KBM-7 (cell line): Measurements from ENCODE around the gene PRC1.
"Not testable (repeated sequence)": the region's sequence is repeated elsewhere in the genome, so short reads cannot be mapped to it uniquely, and the experiment has no call there.

Experiments used
- DNase-seq: peaks from one replicate; pipeline ENCODE4 v3.0.0-alpha.2; 2015
- in situ Hi-C: fragments of 300-500 bp; cut with MboI; formaldehyde crosslinking; loops from 2 replicates; pipeline ENCODE4 v1.14.3; 2020; ENCODE audit warnings: low sequenced_read_pairs, low pct_unique_long_range_greater_than_20kb, mixed read lengths

PRC1 gene

DNA sequence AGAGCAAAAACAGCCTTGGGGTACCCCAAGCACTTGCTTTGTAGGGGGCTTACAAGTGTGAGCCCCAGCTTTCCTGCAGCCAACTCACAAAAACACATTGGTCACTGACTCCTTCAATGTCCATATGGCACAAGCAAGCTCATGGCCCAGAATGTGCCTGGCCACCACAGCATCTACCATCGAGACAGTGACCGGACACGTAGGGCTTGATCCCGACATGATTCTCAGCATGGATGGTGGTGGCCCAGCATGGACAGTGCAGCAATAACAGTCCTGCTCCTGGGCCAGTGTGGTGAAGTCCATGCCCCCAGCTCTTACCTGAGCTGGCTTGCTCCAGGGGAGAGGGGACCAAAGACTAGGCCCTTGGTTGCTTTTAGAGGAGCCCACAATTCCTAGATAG is 53.3 kb downstream of the PRC1 start:
- DNase-seq, result no peak
- in situ Hi-C loops, result no loop called here

DNA sequence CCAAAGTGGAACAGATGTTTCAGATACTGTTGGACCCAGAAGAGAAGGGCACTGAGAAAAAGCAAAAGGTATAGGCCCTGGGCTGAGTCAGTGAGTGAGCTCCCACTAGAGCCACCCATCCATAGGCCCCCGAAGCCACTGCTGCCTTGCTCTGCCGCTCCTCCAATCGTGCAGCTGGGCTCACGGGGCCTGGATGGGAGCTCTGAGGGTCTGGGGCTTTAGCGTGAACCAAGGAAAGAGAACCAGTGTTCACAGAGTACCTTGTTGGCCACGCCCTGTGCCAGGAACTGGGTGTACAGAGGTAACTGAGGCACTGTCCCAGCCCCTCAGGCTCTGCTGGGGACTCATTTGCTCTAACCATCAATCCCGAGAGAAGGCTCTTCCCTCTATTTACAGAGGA is 54.6 kb downstream of the PRC1 start:
- DNase-seq, result no peak
- in situ Hi-C loops, result no loop called here

DNA sequence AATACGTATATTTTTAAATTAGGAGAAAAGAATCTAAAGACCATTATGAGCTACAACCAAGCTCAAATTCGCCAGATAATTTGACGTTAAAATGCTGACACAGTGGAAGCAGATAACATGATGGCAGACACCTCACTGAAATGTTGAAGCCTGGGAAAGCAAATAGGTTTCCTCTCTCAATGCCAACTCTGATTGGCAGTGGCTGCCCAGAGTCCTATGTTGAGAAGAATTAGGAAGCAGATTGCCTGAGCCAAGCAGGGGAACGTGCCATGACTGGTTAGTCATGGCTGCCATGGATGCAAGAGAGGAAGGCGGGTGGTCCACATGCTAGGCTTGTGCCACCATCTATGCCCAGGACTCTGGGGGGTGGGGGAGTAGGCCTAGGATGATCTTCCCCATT is 56.1 kb downstream of the PRC1 start:
- DNase-seq, result no peak
- in situ Hi-C loops, result no loop called here

DNA sequence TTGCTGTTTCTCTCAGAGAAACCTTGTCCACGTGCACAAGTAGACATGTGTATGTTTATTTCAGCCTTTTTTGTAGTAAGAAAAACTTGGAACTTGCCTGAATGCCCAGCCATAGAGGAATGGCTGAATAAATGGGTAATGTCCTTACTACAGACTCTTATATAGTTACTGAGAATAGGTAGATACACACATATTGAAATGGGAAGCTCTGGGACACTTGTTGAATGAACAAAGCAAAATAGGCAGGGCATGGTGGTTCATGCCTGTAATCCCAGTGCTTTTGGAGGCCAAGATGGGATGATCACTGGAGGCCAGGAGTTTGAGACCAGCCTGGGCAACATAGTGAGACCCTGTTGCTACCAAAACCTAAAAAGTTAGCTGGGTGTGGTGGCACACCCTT is 57.5 kb downstream of the PRC1 start:
- DNase-seq, result no peak
- in situ Hi-C loops, result no loop called here

DNA sequence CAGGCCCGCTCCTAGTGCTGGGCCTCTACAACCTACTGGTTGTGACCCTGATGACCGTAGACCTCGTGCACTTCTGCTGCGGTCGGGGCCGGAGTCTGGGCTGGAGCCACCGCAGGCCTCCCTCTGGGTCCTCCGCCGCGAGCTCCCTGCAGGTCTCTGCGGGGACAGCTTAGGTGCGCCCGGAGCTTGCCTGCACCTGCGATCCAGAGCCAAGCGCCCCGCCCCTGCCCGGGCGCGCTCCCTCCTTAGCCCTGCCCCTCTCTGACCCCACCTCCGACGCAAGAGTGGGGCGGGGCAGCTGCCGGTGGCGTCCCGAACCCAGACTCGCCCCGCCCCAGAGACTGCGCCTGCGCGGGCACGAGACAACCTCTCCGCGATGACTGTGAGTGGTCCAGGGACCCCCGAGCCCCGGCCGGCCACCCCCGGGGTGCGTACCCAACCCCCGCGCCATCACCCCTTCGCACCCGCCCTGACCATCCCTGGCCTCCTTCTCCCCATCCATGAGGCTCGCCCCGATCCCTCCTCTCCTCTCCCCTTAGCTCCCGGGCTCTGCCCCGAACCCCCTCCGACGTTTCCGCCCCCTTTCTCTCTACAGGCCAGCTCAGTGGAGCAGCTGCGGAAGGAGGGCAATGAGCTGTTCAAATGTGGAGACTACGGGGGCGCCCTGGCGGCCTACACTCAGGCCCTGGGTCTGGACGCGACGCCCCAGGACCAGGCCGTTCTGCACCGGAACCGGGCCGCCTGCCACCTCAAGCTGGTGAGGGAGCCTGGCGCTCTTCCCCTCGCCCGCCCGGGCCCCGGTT is 59.2 kb downstream of the PRC1 start, which contains the start of gene UNC45A:
Gene UNC45A (plus strand): TSS at position 337 of the 803 bp plus-strand sequence. CDS start 40 bp downstream, at position 377.
- in situ Hi-C loops, result no loop called here
- peak; percentile 92 for DNase-seq

DNA sequence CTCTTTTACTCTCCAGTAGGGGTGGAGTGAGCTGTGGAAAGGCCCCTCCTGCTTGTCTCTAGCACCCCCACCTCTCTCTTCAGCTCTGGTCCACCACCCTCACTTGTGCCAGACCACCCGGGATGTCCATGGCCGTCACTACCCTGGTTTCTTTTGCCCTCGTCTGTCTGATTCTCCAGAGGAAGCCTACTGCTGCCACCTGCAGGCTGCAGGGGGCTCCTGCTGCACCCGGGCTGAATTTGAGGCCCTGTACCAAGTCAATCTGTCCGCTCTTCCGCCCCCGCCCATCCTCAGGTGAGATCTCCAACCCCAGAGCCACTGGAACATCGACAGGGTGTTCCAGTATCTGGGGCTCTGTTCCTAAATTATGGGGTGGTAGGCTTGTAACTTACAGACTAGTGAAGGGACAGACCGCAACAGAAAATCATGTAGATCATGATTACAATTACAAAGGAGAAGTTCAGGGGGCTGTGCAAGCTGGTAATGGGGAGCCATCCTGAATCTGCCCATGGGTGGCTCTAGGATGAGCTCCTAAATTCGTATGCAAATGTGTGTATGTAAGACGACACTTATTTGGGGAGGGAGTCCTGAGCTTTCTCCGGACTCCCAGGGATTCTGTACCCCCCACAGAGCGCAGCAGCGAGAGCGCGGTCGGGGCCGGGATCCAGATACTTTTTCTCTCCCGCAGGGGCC is 59.9 kb downstream of the PRC1 start:
- in situ Hi-C loops, result no loop called here
- DNase-seq, result peak; percentile 89

DNA sequence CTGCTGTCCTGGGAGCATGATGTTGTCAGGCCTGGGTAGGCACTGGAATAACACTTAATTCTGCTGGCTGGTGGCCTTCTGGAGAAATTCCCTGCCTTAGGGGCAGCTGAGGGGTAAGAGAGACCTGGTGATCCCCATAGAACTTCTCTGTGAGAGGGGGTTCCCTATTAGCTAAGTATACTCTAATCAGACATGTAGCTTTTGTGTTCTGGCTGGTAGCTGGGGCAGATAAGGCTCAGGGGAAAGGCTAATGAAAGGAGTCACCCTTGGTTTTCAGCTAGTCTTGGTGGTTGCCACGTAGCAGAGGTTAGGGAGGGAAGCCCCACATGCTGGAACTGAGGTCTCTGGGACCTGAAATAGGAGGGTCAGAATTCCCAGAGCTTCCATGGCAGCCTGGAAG is 61.0 kb downstream of the PRC1 start:
- in situ Hi-C loops, result no loop called here
- no peak for DNase-seq

DNA sequence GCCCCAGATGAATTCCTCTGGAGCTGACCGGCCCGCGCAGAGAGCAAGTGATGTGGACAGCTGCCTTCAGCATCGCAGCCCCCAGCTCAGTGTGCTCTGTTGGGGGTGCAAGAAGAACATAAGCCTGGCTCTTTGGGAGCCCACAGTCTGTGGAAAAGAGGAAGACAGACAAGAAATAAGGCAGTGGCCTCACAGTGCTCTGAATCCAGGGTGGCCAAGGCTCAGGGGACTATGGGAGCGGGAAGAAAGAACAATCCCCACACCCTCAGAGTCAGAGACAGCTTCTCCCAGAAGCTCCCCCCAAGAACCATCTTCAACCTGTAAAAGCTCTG is 61.7 kb downstream of the PRC1 start:
- in situ Hi-C loops, result no loop called here
- no peak for DNase-seq

DNA sequence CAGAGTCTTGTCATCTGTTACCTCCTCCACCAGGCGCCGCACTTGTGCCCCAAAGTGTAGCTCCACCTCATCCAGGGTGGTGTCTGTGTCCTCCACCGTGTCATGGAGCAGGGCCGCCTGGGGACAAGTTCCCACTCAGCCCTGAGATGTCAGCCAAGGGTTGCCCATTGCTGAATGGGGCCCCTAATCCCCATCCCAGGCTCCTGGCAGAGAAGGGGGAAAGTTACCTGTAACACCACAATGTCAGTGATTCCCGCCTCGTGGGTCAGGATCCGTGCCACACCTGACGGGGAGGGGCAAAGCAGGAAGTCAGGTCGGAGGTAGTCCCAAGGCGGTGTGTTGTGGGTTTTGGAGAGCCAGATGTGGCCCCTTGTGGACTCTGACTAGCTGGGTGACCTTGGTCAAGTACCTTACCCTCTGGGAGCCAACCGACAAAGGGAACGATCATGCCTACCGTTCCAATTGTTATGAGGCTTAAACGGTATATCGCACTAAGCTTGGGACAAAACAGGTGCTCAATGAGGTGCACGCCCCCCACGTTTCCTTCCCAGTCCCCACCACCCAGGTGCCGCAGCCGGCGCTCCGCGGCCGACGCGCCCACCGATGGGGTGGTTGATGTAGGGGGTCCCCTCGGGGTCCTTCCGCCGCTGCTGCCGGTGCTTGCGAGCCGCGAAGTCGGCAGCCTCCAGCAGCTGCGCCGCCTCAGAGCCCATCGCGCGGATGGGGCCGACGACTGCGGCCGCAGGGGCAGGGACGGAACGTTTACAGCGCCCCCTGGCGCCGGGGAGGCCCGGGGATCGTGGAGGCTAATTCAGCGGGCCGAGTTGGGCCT is 62.3 kb downstream of the PRC1 start, which contains the start of gene HDDC3:
Gene HDDC3 (minus strand): TSS at position 722 of the 832 bp plus-strand sequence. CDS start 9 bp downstream, at position 713.
- in situ Hi-C loops, result no loop called here
- peak; percentile 90 for DNase-seq

DNA sequence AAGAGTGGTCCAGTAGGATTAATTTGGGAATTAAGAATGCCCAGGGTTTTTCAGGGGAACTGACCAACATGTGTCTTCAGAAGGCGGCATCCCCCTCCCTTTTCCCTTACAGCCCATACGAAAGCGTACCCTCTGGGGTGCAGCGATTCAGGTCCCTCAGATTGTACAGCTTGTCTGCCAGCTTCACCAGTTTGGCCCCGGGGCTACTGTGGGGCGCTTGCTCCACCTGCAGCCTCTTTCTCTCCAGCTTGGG is 62.8 kb downstream of the PRC1 start:
- in situ Hi-C loops, result no loop called here
- no peak for DNase-seq

DNA sequence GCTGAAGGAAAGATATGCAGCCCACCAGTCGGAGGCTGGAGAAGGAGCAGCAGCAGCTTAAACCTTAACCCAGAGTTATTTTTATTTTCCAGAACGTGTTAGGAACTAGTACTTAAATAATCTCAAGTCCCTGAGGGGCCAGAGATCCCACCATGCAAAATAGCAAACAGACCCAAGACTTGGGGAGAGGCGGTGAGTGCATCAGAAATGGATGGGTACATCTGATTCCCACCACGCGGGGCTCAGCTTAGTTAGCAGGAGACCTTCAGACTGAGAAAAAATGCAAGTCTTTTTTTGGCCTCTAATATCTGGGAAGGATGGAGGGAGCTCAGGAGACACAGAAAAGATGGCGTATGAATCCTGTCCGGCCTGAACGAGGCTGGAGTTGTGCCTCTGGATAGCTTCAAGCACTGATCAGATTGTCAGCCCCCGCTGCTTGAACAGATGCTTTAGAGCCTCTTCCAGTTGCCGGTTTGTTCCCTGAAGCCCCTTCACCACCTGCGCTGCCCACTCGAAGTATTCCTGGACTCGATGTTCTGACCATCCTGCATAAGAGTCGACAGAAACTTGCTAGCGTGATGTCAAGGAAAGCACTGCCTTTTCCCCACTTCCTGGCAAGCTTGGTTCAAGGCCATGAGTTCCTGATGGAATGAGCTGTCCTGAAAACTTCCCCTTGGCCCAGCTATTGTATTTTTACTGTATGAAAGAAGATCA is 63.3 kb downstream of the PRC1 start:
- no peak for DNase-seq
- in situ Hi-C loops, result no loop called here

DNA sequence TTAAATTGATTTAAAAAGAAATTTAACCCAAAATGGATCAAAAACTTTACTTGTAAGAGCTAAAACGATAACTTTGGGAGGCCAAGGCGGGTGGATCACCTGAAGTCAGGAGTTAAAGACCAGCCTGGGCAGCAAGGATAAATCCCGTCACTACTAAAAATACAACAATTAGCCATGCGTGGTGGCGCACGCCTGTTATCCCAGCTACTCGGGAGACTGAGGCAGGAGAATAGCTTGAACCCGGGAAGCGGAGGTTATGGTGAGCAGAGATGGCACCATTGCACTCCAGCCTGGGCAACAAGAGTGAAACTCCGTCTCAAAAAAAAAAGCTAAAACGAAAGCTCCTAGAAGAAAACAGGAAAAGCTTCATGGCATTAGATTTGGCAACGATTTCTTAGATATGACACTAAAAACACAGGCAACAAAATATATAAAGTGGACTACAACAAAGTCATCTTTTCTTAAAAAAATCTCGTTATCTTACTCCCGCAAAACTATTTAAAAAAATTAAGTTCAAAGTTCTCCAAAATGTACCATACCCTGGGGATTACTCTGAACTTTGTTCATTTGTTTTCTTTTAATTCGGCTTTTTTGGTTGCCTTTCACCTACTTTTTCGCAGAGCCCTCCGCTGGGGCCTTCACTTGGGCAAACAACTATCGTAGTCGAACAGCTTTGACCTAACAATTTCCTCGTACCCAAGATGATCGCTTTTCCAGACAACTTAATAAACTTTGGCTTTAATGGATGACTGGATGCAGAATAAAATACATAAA is 64.9 kb downstream of the PRC1 start:
- no peak for DNase-seq
- in situ Hi-C loops, result no loop called here

DNA sequence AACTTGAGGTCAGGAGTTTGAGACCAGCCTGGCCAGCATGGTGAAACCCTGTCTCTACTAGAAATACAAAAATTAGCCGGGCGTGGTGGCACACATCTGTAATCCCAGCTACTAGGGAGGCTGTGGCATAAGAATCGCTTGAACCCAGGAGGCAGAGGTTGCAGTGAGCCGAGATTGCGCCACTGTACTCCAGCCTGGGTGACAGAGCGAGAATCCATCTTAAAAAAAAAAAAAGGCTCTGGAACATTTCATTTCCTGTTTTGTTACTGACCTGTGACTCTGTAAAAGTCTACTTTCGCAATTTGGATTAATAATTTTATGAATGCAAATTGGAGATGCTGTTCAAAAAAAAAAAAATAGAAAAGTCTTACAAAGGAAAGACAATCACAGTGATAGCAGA is 66.2 kb downstream of the PRC1 start:
- in situ Hi-C loops, result not testable (repeated sequence)

DNA sequence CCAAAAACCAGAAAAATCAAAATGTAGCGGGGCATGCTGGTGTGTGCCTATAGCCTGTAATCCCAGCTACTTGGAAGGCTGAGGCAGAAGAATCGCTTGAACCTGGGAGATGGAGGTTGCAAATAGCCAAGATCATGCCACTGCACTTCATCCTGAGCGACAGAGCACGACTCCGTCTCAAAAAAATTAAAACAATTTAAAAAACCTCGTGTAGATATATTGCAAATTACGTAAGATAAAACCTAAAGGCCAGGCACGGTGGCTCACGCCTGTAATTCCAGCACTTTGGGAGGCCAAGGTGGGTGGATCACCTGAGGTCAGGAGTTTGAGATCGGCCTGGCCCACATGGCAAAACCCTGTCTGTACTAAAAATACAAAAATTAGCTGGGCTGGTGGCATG is 67.6 kb downstream of the PRC1 start:
- DNase-seq, in situ Hi-C loops: not testable (repeated sequence)

More for the DNA sequence above, 66.2 kb downstream of the PRC1 start:
- DNase-seq, result peak; percentile 8

DNA sequence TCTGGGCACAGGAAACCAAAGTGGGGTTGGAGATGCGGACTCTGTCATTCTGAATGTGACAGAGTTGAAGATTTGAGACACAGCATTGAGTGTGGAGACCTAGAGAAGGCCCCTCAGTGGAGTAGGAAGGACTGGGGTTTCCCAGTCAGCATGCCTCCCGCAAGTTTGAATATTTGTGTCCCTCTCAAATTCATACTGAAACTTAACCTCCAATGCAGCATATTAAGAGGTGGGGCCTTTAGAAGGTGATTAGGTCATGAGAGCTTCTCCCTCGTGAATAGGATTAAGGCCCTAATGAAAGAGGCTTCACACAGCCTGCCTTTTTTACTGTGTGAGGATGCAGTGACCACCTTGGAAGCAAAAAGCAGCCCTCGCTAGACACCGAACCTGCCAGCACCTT is 70.0 kb downstream of the PRC1 start:
- in situ Hi-C loops, result no loop called here
- DNase-seq, result no peak

DNA sequence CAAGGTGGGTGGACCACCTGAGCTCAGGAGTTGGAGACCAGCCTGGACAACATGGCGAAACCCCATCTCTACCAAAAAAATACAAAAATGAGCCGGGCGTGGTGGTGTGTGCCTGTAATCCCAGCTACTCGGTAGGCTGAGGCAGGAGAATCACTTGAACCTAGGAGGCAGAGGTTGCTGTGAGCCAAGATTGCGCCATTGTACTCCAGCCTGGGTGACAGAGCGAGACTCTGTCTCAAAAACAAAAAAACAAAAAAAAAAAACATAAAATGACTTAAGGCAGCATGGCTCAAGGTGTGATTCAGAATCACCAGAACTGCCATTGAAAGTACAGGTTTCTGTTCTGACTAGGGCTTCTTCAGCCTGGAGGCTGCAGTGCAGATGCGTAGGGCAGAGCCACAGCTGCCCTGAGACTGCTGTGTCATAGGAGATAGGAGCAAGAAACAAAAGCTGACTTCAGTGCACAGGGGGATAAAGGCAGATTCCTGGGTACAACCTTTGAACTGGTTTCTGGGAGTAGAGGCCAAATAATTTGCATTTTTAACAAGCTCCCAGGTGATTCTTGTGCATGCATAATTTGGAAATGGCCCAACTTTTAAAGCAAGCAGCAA is 71.5 kb downstream of the PRC1 start:
- DNase-seq, in situ Hi-C loops: not testable (repeated sequence)

DNA sequence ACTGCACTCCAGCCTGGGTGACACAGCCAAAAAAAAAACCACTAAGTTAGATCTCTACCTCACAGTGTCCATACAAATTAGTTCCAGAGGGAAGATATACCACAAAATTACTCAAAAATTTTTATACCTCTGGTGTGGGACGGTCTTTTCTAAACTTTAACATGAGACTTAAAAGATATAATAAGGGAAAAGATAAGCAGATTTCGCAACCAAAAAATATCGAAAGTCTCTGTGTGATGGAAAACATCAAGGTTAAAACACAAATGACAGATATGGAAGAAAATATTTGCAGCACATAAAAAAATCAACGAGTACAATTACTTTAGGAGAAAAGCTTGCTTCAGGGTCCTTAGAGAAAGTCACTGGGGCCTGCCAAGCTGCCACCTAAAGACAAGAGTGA is 72.4 kb downstream of the PRC1 start:
- in situ Hi-C loops, result no loop called here
- no peak for DNase-seq

DNA sequence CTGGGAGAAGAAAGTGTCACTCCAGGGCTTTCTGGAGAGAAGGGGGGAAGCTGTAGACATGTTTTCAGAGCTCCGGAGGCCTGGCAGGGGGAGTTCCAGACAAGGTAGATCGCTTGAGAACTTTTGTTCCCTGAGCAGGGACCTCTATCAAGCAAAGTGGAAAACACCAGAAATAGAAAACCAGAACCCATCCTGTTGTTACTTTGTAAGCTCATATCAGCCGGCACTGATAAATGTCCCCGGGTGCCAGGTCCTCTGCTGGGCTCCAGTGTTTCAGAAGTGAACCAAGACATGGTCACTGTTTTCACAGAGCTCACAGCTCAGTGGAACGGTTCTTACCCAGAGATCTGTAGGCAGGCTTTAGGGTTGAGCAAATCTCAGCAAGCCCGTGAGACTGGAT is 75.5 kb downstream of the PRC1 start:
- in situ Hi-C loops, result no loop called here

More for the DNA sequence above, 75.5 kb downstream of the PRC1 start:
- DNase-seq, result no peak
